GM21526 (cell line): ENCODE data around the gene CCNO.

ENCODE experiments used
- ATAC-seq: cut with Tn5 transposase; IDR thresholded peaks from one replicate; pipeline ENCODE4 v1.9.1; 2021; ENCODE audit warnings: moderate library complexity; ENCODE audit not compliant: unreplicated experiment, low FRiP score

CCNO gene, protein sequence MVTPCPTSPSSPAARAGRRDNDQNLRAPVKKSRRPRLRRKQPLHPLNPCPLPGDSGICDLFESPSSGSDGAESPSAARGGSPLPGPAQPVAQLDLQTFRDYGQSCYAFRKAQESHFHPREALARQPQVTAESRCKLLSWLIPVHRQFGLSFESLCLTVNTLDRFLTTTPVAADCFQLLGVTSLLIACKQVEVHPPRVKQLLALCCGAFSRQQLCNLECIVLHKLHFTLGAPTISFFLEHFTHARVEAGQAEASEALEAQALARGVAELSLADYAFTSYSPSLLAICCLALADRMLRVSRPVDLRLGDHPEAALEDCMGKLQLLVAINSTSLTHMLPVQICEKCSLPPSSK

DNA sequence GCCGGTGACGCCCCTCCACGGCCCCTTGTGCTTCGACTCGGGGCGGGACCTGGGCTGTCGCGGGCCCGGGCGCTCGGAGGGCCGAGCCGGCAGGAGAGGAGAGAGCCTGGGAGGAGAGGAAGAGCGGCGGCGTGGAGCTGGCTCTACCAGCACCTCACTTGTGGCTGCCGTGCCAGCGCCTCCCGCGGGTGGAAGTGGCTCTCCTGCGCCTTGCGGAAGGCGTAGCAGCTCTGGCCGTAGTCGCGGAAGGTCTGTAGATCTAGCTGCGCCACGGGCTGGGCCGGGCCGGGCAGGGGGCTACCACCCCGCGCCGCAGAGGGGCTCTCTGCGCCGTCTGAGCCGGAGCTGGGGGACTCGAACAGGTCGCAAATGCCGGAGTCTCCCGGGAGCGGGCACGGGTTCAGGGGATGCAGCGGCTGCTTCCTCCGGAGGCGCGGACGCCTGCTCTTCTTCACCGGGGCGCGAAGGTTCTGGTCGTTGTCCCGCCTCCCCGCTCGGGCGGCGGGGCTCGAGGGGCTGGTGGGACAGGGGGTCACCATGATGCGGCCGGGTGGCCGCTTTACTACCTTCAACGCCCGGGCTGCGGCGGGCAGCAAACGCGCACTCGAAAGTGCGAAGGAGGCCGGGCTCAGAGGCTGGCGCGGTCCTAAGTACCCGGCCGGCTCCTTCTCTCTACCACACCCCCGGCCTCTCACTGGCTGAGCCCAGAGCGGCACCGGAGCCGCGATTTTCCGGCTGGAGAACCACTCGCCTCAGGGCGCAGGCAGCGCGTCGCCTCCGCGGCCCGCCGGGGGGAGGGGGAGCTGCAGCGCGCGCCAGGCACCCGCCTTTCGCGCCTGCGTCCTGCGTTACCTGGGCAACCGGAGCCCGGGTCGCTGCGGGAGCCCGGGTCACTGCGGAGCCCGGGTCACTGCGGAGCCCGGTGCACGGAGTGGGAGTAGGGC lies at the start of gene CCNO:
Gene CCNO, minus strand, starts transcription at position 624 of the 944 bp plus-strand sequence. Its CDS starts 85 bp downstream, at position 539.
- ATAC-seq, result peak; percentile 71

DNA sequence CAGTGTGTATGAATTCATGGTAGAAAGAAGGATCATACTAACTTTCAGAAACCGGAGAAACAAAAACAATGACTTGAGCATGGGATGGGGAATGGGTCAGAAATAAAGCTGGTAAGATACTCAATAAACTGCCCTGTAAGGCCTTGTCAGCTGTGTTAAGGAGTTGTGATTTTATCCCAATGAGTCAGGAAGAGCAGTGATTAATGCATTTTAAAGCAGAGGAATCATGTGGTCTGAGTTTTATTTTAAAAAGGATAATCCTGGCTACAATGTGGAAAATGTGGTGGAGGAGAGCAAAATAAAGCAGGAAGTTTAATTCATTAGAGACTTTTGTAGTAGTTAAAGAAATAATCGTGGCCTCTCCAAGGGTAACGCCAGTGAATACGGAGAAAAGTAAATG lies 45.4 kb upstream of the CCNO start:
- no peak for ATAC-seq

DNA sequence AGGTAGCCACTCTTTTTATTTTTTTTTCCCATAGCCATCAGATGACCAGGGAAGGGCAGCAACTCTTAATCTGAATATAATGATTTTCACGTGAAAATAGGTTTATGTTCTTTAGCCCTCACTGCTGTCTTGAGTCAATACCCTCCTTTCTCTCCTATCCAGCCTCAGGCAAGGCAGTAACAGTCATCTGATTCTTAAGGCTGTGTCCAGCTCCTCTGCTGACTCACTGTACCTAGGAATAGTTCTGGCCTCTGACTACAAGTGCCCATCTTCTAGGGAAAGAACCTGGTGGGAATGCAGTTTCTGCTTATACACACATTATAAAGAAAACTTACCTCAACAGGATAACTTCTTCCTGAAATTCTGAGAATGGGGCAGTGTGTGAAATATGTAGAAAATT lies 43.4 kb upstream of the CCNO start:
- no peak for ATAC-seq

DNA sequence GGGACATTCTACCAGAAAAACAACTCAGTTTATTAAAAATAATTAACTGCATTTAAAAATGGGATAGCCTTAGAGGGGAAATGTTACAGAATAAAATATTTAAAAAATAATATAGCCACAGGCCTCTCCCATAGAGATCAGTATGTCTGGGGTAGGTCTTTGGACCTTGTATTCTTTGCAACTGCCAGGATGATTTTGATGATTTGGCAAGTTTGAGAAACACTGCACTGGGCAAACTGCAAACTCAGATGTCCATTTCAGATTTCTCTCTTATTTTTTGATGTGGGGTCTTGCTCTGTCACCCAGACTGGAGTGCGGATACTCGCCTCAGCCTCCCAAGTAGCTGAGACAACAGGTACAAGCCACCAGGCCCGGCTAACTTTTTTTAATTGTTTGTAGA lies 24.9 kb upstream of the CCNO start:
- no peak for ATAC-seq

DNA sequence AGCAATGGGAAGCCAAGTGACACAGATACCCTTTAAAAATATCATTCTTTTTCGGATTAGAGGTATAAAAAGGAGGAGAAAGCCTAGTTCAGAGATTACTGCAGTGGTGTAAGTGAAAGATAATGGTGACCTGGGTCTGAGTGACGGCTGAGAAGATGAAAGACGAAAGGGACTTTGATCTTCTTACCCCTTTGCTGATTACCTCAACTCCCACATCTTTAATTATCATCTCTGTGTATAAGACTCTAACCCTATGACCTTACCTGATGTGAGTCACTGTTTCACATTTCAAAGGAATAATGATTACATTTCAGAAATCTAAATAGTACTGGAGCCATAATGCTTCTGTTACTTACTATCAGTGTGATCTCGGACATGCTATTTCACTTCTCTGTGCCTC lies 21.4 kb upstream of the CCNO start:
- ATAC-seq, result no peak

DNA sequence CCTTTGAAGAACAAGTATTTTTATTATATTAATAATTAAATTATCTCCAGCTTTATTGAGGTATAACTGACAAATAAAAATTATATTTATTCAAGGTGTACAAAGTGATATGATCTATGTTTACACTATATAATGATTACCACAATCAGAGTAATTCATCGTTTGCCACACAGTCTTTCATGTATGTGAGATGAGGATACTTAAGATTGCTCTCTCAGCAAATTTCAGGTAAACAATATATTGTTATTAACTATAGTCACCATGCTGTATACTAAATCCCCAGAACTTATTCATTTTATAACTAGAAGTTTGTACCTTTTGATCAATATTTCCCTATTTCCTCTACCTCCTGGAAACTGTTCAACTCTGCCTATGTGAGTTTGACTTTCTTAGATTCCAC lies 16.7 kb upstream of the CCNO start:
- ATAC-seq, result no peak

DNA sequence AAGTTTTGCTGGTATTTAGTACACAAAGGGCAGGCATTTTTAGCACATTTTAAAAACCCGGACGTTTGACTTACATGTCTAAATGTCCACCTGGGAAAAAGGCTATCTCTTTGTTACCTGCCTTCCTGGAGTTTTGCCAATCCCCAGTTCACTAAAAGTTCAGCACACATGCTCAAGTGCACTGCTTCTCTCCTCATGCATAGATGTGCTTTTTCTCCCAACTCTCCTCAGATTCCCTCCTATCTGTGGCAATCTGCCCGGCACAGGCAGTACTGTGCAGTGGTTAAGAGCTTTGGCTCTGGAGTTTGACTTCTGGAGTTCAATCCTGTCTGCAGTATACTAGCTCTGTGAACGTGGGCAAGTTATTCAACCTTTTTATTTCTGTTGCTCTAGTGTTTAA lies 8.3 kb upstream of the CCNO start:
- ATAC-seq, result no peak

DNA sequence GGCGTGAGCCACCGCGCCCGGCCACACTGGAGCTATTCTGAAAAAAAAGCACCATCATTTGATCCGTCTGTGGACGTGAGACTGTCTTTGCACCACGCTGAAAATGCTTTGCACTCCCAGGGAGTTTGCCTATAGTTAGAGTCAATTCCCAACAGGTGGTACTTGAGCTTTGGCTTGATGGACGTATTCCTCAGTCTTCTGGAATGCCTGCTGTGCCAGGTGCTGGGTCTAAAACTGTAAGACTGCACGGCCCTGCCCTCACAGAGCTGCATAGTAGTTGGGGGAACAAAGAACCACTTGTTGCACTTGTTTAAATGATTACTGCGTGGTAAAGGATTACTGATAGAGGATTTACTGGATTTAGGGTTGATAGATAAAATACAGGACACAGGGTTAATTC lies 3.4 kb upstream of the CCNO start:
- no peak for ATAC-seq

DNA sequence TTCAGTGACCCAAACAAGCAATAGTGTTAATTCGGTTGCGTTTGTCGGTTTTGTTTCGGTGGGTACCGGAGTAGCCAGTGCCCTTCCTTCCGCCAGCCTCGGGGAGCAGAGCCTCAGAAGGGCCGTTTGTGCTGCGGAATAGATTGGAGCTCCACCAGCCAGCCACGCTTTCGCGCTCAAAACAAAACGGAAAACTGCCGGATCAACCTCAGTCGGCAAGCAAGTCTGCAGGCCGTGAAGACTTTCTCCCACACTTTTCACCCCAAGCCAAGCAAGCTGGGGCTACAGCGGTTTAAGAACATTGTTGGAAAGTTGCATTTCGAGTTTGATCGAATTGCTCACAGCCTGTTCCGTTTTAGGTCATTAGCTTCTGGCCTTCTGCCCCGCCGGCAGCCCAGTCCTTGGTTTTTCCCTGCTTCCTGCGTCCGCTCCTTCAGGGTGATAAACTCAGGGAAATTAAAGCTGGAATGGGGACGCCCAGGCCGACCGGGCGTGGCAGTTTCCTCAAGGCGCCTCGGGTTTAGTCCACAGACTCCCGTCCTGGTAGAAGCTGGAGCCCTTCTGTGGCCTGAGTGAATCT lies 803 bp upstream of the CCNO start:
- ATAC-seq, result no peak

DNA sequence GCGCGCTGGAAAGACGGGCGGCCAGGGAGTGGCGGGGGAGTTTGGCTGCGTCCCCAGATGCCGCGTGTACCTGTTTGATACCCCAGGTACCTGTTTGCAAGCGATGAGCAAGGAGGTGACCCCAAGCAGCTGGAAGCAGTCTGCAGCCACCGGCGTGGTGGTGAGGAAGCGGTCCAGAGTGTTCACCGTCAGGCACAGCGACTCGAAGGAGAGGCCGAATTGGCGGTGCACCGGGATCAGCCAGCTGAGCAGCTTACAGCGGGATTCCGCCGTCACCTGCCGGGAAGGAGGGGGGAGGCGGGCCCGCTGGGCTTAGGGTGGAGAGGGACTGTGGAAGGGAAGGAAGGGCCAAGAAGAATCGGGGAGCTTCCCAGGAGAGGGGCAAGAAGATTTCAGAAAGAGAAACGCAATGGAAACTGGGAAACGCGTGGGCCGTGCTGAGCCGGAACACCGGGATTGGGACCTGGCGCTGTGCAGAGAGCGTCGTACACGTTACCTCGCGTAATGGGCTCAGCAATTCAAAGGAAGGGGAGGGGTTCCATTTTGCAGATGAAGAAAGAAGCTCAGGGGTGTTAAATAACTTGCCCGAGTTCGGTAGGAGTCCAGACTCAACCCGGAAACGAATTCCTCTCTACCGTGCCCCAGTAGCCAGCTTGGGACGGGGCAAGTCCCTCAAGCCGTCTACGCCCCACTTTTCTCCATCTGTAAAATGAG lies 980 bp downstream of the CCNO start:
- ATAC-seq, result no peak

DNA sequence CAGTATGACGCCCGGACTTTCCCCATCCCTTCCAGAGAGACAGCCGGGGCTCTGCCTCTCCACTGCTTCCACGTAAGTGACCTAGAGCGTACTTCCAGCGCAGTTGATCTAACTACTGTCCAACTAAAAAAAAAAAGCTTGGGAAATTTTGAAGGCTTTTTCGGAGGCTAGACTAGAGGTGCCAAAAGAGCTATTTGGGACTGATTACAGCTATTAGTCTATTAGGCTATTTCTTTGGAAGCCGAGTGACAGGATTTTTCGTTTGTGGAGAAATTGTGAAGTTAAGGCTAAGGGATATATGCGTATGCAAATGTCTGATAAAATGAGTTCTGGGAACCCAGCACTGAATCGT lies 1.5 kb downstream of the CCNO start:
- ATAC-seq, result no peak

DNA sequence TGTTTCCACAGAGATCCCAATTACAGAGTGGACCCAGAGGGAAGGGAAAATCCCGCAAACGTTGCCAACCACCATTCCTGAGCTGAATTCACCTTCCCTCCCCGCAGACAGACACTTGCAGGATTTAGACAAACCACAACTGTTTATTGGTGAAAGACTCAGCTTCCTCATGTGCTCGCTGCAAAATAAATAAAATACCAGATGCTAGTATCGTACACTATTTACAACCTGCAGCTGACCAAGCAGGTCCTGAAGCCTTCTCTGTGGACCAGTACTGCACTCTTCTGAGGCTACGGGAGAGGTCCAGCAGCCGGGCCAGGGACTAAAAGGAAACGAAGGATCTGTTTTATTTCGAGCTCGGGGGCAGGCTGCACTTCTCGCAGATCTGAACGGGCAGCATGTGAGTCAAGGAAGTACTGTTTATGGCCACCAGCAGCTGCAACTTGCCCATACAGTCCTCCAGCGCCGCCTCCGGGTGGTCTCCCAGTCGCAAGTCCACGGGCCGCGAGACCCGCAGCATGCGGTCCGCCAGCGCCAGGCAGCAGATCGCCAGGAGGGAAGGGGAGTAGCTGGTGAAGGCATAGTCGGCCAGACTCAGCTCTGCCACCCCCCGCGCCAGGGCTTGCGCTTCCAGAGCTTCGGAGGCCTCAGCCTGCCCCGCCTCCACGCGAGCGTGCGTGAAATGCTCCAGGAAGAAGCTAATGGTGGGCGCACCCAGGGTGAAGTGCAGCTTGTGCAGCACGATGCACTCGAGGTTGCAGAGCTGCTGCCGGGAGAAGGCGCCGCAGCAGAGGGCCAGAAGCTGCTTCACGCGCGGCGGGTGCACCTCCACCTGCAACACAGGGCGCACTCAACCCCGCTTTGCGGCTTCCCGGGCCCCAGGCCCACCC lies 2.1 kb downstream of the CCNO start:
- no peak for ATAC-seq

DNA sequence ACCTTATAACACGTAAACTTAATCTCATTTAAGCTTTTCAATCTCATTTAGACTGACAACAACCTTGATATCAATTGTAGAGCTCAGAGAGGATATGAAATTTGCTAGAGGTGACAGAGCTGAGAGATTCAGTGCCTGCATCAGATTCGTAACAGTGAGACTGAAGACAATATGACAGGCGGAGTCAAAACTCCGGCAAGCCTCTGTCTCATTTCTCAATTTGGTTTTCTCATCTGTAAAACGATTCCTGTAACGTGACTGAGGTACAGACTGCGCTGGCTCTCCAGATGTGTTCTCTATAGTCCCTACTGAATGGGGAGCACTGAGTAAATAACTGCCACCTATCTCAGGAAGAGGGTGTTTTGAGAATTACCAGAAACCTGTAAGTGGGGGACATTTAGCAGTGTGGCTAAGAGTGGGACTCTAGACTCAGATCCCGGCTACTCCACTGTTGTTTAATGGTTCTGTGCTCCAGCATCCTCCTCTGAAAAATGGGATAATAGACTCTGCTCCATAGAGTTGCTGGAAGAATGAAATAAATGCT lies 3.2 kb downstream of the CCNO start:
- ATAC-seq, result no peak

DNA sequence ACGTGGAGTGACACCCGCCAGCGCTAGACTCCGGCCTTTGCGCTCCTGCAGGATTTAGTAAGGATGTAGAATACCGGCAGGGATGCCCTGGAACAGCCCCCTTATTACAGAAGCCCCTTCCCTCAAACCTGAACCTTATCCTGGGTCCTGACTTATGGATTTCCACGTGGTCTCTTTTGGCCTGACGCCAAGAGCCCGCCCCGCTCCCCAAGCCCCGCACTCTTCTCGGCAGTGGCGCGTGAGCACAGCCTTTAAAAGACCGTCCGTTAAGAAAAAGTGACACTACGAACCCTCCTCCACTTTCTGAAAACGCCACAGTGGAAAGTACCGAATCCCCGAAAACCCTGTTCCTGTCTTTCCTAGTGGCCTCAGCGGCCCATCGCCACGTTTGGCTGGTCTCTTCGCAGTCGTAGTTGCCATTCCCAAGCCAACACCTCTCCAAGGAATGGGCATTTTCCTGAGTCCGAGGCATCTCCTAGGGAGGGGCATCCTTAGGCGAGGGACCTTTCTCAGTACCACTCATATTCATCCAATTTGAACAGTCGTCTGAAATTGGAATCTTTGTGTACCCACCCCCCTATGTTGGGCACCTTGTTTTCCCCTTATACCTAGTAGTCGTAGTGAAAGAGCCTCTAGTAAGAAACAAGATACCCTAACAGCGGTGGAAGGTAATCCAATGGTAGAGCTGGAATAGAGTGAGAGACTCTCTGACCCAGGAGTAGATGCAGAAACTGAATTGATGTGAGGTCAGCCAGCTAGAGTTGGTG lies 5.6 kb downstream of the CCNO start:
- no peak for ATAC-seq

DNA sequence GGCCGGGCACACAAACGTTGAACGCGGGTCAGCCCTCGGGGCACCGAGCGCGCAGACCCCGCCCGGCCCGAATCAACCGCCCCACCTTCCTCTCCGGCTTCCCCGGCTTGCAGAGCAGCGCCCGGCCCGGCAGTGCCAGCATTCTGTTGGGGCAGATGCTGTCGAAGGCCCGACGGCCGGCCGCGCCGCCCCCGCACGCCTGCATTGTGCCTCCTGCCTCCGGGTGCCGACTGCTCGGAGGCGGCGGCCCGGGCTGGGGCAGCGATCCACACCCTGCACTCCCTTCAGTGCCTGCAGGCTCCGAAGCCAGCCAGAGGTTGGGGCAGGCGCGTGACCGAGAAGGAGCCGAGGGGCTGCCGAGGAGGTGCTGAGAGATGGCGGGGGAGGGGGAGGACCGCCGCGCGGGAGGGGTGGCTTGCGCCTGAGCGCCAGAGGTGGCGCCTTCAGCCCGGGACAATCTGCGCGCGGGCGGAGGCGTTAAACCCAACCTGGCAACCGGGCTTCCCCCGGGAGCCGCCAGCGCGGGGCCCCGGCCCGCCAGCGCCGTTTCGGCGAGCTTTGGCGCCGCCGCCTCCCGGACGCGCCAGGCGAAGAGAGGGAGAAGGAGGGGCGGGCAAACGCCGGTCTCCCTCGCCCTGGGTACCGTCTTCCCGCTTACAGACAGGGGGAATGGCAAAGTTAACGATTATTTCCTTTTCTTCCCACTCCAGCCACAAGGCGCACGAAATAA lies 6.3 kb downstream of the CCNO start, which contains the start of gene MCIDAS:
Gene MCIDAS, minus strand, starts transcription at position 382 of the 730 bp plus-strand sequence. Its CDS starts 177 bp downstream, at position 205.
- ATAC-seq, result peak; percentile 38

DNA sequence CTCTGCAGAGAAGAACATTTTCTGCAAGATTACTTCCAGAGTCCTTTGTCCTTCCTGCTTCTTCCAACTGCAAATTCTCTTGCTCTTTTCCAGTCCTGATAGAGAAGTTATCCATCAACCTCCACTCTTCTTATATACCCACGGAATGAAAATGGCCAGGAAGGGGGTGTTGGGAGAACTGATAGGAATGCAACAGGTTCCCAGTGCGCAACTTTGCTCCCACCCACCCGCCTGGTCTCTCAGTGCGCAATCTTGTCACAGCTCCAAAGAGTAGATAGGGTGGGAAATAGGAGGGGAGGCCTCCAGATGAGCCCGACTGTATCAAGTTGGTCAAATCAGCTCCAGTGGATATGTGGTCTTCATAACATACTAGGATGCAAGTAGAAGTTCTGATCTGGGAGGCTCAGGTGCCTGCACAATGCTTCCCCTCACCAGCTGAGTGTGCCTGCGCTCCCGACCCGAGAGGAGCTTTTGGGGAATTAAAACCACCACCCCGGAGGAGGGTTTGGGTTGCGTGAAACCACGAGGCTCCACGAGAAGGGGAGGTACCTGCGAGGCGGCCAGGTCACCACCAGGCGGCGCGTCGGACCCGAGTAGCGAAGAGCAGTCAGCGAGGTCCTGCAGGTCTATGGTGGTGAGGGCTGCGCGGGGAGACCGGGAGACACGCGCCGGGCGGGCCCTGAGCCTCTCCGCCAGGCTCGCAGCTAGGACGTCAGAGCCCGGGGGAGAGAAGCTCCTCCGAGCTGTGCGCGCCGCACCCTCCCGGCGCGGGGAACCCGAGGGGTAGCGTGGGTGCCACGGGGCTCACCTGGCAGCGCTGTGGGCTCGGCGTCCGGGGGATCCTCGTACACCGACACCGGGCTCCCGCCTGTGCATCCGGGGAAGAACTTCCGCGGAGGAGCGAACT lies 7.1 kb downstream of the CCNO start:
- ATAC-seq, result peak; percentile 59

DNA sequence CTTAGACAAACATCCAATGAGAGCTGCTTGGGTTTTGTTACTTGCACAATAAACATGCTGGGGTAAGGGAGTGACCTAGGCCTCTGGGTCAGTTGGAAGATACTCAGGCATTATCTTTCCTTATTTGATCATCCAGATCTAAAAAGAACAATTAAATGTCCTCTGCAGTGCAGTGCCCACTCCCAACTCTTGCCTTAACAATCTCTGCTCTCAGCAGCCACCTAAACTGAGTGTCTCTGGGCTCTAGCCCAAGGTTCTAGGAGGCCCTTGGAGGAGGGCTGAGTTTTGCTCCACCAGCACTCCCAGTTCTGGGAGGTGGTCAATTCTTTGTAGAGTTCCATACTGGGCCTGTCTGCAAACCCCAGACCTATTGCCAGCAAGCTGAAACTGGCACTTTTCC lies 8.1 kb downstream of the CCNO start:
- ATAC-seq, result no peak
